ENCODE data around the gene C11orf58.

- TF ChIP-seq, protein P1, sequence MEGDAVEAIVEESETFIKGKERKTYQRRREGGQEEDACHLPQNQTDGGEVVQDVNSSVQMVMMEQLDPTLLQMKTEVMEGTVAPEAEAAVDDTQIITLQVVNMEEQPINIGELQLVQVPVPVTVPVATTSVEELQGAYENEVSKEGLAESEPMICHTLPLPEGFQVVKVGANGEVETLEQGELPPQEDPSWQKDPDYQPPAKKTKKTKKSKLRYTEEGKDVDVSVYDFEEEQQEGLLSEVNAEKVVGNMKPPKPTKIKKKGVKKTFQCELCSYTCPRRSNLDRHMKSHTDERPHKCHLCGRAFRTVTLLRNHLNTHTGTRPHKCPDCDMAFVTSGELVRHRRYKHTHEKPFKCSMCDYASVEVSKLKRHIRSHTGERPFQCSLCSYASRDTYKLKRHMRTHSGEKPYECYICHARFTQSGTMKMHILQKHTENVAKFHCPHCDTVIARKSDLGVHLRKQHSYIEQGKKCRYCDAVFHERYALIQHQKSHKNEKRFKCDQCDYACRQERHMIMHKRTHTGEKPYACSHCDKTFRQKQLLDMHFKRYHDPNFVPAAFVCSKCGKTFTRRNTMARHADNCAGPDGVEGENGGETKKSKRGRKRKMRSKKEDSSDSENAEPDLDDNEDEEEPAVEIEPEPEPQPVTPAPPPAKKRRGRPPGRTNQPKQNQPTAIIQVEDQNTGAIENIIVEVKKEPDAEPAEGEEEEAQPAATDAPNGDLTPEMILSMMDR (IDR thresholded peaks at IDR 0.05; ENCODE audit: insufficient read depth, low read length), result no peak
- TF ChIP-seq POLR2AphosphoS5 (IDR thresholded peaks at IDR 0.05; ENCODE audit: low read depth), result no peak
- no peak for TF ChIP-seq REST (IDR thresholded peaks at IDR 0.05; ENCODE audit: insufficient replicate concordance, low read depth)
Observed at GRCh38 chr11:16759857-16760508, 21.5 kb downstream of the C11orf58 start.
